ENCODE results near the gene RERE.

DNA sequence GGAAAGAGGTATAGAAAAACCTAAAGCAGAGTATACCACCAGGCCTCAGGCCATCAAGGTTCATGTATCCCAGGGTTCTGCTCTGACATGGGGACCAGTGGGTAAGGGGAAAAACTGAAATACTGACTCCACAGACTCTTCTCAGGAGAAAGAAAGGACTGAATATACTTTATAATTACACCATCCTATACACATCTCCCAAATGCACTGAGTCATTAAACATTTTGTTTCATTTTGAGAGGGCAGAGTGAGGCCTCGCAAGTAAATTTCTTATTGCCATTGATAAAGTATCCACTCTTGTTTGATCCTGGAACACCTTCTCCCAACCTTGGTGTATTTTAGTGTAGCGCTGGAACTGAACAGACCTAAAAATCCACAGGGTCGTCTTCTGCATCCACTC lies 251.6 kb downstream of the RERE start:
- TF ChIP-seq EZH2 (IDR thresholded peaks at IDR 0.05; ENCODE audit: borderline replicate concordance) (no peak), EZH2phosphoT487 (IDR thresholded peaks at IDR 0.05; ENCODE audit: low read depth, severe bottlenecking, unreplicated experiment) (no peak)
- TF ChIP-seq, protein P1, sequence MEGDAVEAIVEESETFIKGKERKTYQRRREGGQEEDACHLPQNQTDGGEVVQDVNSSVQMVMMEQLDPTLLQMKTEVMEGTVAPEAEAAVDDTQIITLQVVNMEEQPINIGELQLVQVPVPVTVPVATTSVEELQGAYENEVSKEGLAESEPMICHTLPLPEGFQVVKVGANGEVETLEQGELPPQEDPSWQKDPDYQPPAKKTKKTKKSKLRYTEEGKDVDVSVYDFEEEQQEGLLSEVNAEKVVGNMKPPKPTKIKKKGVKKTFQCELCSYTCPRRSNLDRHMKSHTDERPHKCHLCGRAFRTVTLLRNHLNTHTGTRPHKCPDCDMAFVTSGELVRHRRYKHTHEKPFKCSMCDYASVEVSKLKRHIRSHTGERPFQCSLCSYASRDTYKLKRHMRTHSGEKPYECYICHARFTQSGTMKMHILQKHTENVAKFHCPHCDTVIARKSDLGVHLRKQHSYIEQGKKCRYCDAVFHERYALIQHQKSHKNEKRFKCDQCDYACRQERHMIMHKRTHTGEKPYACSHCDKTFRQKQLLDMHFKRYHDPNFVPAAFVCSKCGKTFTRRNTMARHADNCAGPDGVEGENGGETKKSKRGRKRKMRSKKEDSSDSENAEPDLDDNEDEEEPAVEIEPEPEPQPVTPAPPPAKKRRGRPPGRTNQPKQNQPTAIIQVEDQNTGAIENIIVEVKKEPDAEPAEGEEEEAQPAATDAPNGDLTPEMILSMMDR (IDR thresholded peaks at IDR 0.05; ENCODE audit: poor library complexity) = no peak

Measured in hepatocyte (in vitro differentiated cells).